Keratinocyte (primary cell): ENCODE data around the gene ARID3A. TPM values are rescaled to one million over a fixed set of nuclear protein-coding genes. Genes with fewer than 3 reads are reported as not detected.

Experiments used
- DNase-seq: peaks from one replicate; pipeline ENCODE4 v3.0.0-alpha.2; 2011; ENCODE audit warnings: low read depth, missing footprints, low spot score
- FAIRE-seq: peaks from 2 replicates; lab custom pipeline; 2011; peaks lifted over from hg19 to GRCh38; lab: Jason Lieb, UNC
- H2AFZ ChIP-seq: 2 replicates; pipeline ENCODE4 v1.6.0; 2012; ENCODE audit warnings: low read length, control low read depth, inconsistent platforms; ENCODE audit not compliant: control insufficient read depth
- H3K27ac ChIP-seq: 2 replicates; pipeline ENCODE4 v1.5.1; 2011; ENCODE audit warnings: low read length; ENCODE audit not compliant: control insufficient read depth, insufficient read depth
- H3K27me3 ChIP-seq: 3 replicates; pipeline ENCODE4 v1.6.0; 2011; ENCODE audit warnings: low read length; ENCODE audit not compliant: control insufficient read depth, insufficient read depth; ENCODE audit errors: extremely low read depth
- H3K36me3 ChIP-seq, 2 experiments: 2 replicates in 1 of 2; 3 replicates in 1 of 2; pipeline ENCODE4 v1.5.1; 2011; ENCODE audit warnings: low read length in 2 of 2, mild to moderate bottlenecking in 1 of 2; ENCODE audit not compliant: control insufficient read depth in 2 of 2, insufficient read depth in 2 of 2; ENCODE audit errors: extremely low read depth in 1 of 2
- H3K4me1 ChIP-seq: 3 replicates; pipeline ENCODE4 v1.5.1; 2011; ENCODE audit warnings: low read length; ENCODE audit not compliant: control insufficient read depth, insufficient read depth; ENCODE audit errors: extremely low read depth
- H3K4me2 ChIP-seq: 3 replicates; pipeline ENCODE4 v1.6.0; 2011; ENCODE audit warnings: low read depth, low read length; ENCODE audit not compliant: control insufficient read depth, insufficient read depth; ENCODE audit errors: extremely low read depth
- H3K4me3 ChIP-seq, 3 experiments: fragments of 200-600 bp in 1 of 3; sonication (generic) in 1 of 3; 2 replicates in 2 of 3; 3 replicates in 1 of 3; pipeline ENCODE4 v1.5.1; 2011 to 2016; ENCODE audit warnings: low read length in 3 of 3, mild to moderate bottlenecking in 3 of 3, control low read depth in 2 of 3, inconsistent platforms in 1 of 3, low read depth in 1 of 3, mixed read lengths in 1 of 3, mixed run types in 1 of 3, moderate library complexity in 1 of 3; ENCODE audit not compliant: control insufficient read depth in 2 of 3, insufficient read depth in 2 of 3; ENCODE audit errors: extremely low read depth in 1 of 3
- H3K79me2 ChIP-seq: 2 replicates; pipeline ENCODE4 v1.6.0; 2012; ENCODE audit warnings: low read length; ENCODE audit not compliant: control insufficient read depth, insufficient read depth
- H3K9ac ChIP-seq: 3 replicates; pipeline ENCODE4 v1.6.0; 2011; ENCODE audit warnings: low read length; ENCODE audit not compliant: control insufficient read depth, insufficient read depth; ENCODE audit errors: extremely low read depth
- H3K9me1 ChIP-seq: 3 replicates; pipeline ENCODE4 v1.6.0; 2011; ENCODE audit warnings: low read length; ENCODE audit not compliant: control insufficient read depth, insufficient read depth; ENCODE audit errors: extremely low read depth
- H3K9me3 ChIP-seq: 2 replicates; pipeline ENCODE4 v1.5.1; 2012; ENCODE audit warnings: low read depth, low read length; ENCODE audit not compliant: control insufficient read depth
- H4K20me1 ChIP-seq: 3 replicates; pipeline ENCODE4 v1.6.0; 2011; ENCODE audit warnings: low read length; ENCODE audit not compliant: control insufficient read depth, insufficient read depth; ENCODE audit errors: extremely low read depth
- EZH2 ChIP-seq: IDR thresholded peaks from one replicate; pipeline ENCODE4 v1.6.1; 2012; ENCODE audit warnings: inconsistent platforms, mild to moderate bottlenecking, low read length, moderate library complexity
- dilution Hi-C: fragments of 300-500 bp; cut with MboI; formaldehyde crosslinking; loops from one replicate; pipeline ENCODE4 v1.7.0; 2020; ENCODE audit warnings: low sequenced_read_pairs; ENCODE audit not compliant: extremely low pct_ligation_motif_present
- polyA plus RNA-seq, 5 experiments: library from polyadenylated mRNA; depleted of rRNA in 3 of 5; stranded (reverse) in 3 of 5; stranded (forward) in 1 of 5; unstranded in 1 of 5; fragments of >200 nt; gene quantifications; 1 replicate in 1 of 5; 2 replicates in 3 of 5; 3 replicates in 1 of 5; pipeline versions ENCODE4 v1.2.1 to v1.2.3, GENCODE V29; 2011 to 2012; ENCODE audit warnings: missing spikeins in 2 of 5, low read depth in 1 of 5, low replicate concordance in 1 of 5
- TF ChIP-seq, protein P1 (sequence below), 3 experiments: IDR thresholded peaks in 1 of 3; conservative IDR thresholded peaks in 1 of 3; optimal IDR thresholded peaks in 1 of 3; 2 replicates in 2 of 3; 3 replicates in 1 of 3; pipeline versions ENCODE3 to v1.5.1; 2011; ENCODE audit warnings: low read length in 3 of 3, mild to moderate bottlenecking in 3 of 3, moderate library complexity in 2 of 3, control low read depth in 1 of 3, inconsistent platforms in 1 of 3; ENCODE audit not compliant: insufficient read depth in 2 of 3; ENCODE audit errors: extremely low read depth in 1 of 3

Gene ARID3A
- polyA plus RNA-seq, 1 donor (not counting 4 experiments of a cell fraction or from before 2014, with no cell fraction given): 2.6 TPM

DNA sequence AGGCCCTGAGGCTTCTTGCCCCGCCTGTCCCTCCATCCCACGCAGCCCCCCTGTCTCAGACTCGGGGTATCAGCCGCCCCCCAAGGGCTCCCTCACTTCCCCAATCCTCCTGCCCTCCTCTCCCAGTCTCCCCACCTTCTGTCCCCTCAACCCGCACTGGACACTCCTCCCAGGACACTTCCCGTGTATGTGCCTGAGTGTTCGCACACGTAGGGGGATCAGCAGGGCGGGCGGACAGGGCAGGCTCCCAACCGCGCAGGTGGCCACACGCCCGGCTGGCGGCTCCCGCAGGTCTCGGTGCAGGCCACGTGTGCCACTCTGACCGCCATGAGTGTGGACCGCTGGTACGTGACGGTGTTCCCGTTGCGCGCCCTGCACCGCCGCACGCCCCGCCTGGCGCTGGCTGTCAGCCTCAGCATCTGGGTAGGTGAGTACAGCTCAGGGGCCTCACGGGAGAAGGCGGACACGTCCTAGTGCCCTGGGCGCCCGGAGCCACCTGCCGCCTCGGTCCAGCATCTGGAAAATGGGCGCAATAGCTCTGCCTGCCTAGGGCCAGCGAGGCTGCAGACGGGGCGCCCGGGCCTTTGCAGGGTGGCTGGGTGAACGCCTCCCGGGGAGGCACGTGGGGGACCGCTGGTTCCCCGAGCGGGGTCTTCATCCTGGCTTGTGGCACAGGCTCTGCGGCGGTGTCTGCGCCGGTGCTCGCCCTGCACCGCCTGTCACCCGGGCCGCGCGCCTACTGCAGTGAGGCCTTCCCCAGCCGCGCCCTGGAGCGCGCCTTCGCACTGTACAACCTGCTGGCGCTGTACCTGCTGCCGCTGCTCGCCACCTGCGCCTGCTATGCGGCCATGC is 6.4 kb upstream of the ARID3A start:
- no peak overlapping the region for H3K4me2 ChIP-seq
- no peaks in the 10 kb centered on the region for H3K9me1 ChIP-seq
- peaks cover 43% of the 10 kb centered on the region for H3K27me3 ChIP-seq
- FAIRE-seq: no peak
- no peak overlapping the region for H3K4me3 ChIP-seq
- no peak overlapping the region for H3K9ac ChIP-seq
- H3K4me1 ChIP-seq: peaks cover 4% of the 10 kb centered on the region
- H3K36me3 ChIP-seq: no peaks in the 10 kb centered on the region
- H3K9me3 ChIP-seq: no peaks in the 10 kb centered on the region
- peak; percentile 79 for TF ChIP-seq EZH2
- TF ChIP-seq, protein P1, sequence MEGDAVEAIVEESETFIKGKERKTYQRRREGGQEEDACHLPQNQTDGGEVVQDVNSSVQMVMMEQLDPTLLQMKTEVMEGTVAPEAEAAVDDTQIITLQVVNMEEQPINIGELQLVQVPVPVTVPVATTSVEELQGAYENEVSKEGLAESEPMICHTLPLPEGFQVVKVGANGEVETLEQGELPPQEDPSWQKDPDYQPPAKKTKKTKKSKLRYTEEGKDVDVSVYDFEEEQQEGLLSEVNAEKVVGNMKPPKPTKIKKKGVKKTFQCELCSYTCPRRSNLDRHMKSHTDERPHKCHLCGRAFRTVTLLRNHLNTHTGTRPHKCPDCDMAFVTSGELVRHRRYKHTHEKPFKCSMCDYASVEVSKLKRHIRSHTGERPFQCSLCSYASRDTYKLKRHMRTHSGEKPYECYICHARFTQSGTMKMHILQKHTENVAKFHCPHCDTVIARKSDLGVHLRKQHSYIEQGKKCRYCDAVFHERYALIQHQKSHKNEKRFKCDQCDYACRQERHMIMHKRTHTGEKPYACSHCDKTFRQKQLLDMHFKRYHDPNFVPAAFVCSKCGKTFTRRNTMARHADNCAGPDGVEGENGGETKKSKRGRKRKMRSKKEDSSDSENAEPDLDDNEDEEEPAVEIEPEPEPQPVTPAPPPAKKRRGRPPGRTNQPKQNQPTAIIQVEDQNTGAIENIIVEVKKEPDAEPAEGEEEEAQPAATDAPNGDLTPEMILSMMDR (optimal IDR thresholded peaks at IDR 0.05 in 1 of 3, IDR thresholded peaks at IDR 0.05 in 1 of 3, conservative IDR thresholded peaks at IDR 0.05 in 1 of 3; ENCODE audit: extremely low read depth in 1 of 3, insufficient read depth in 2 of 3, low read length in 3 of 3): no peak
- H3K27ac ChIP-seq: no peak overlapping the region
- H4K20me1 ChIP-seq: no peaks in the 10 kb centered on the region
- no peak for DNase-seq
- dilution Hi-C loops: no loop called here
- H3K79me2 ChIP-seq: no peaks in the 10 kb centered on the region
- H2AFZ ChIP-seq: no peak overlapping the region

DNA sequence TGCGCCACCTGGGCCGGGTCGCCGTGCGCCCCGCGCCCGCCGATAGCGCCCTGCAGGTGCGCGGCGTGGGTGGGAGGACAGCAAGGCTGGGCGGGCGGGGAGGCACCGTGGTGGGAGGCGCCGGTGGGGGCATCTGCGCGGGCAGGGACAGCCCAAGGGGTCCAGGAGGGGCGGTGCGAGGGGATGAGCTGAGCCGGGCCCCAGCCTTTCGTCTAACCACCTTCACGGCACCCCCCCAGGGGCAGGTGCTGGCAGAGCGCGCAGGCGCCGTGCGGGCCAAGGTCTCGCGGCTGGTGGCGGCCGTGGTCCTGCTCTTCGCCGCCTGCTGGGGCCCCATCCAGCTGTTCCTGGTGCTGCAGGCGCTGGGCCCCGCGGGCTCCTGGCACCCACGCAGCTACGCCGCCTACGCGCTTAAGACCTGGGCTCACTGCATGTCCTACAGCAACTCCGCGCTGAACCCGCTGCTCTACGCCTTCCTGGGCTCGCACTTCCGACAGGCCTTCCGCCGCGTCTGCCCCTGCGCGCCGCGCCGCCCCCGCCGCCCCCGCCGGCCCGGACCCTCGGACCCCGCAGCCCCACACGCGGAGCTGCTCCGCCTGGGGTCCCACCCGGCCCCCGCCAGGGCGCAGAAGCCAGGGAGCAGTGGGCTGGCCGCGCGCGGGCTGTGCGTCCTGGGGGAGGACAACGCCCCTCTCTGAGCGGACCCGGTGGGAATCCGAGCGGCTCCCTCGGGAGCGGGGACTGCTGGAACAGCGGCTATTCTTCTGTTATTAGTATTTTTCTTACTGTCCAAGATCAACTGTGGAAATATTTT is 5.6 kb upstream of the ARID3A start:
- Histone ChIP-seq H4K20me1 (no peaks in the 10 kb centered on the region), H3K27me3 (peaks cover 43% of the 10 kb centered on the region), H3K36me3 (no peaks in the 10 kb centered on the region), H3K9ac (no peak overlapping the region), H3K9me3 (no peaks in the 10 kb centered on the region), H2AFZ (no peak overlapping the region), H3K79me2 (no peaks in the 10 kb centered on the region), H3K4me1 (peaks cover 9% of the 10 kb centered on the region), H3K4me3 (peak overlapping the region in 1 of 3 experiments; percentile 27), H3K4me2 (peak overlapping the region; percentile 48), H3K27ac (no peak overlapping the region), H3K9me1 (no peaks in the 10 kb centered on the region)
- FAIRE-seq (no peak), DNase-seq (no peak)
- TF ChIP-seq, protein P1 (optimal IDR thresholded peaks at IDR 0.05 in 1 of 3, IDR thresholded peaks at IDR 0.05 in 1 of 3, conservative IDR thresholded peaks at IDR 0.05 in 1 of 3; ENCODE audit: extremely low read depth in 1 of 3, insufficient read depth in 2 of 3, low read length in 3 of 3): no peak
- no peak for TF ChIP-seq EZH2
- dilution Hi-C loops: no loop called here
